Measurements from ENCODE around the gene PIR.

Gene PIR

GRCh38 chrX:15336023-15336413 is 157.1 kb downstream of the PIR start:
- DNase-seq = no peak

GRCh38 chrX:15335135-15336022 is 157.8 kb downstream of the PIR start, which contains the start of gene PIGA:
PIGA (minus strand) TSS chrX:15335523; CDS start chrX:15331930, 3,593 bp downstream.
- peak; percentile 73 for DNase-seq

Measured in NCI-H1048 (cell line).